Retinal pigment epithelial cell (primary cell): ENCODE measurements around the gene RNPEPL1.

ENCODE experiments used
- DNase-seq: peaks from one replicate; pipeline ENCODE4 v3.0.0-alpha.2; 2010; ENCODE audit warnings: low read depth
- H3K4me3 ChIP-seq: 2 replicates; pipeline ENCODE4 v1.5.1; 2011; ENCODE audit warnings: mild to moderate bottlenecking, low read length, control low read depth, moderate library complexity
- CTCF ChIP-seq: conservative IDR thresholded peaks from 2 replicates; pipeline ENCODE4 v1.5.1; 2011; ENCODE audit warnings: low read depth, low read length, control low read depth, inconsistent platforms

Gene RNPEPL1

GRCh38 chr2:240523451-240524281, 44.6 kb upstream of the RNPEPL1 start:
- H3K4me3 ChIP-seq: no peak overlapping the region
- no peak for TF ChIP-seq CTCF
- no peak for DNase-seq

DNA sequence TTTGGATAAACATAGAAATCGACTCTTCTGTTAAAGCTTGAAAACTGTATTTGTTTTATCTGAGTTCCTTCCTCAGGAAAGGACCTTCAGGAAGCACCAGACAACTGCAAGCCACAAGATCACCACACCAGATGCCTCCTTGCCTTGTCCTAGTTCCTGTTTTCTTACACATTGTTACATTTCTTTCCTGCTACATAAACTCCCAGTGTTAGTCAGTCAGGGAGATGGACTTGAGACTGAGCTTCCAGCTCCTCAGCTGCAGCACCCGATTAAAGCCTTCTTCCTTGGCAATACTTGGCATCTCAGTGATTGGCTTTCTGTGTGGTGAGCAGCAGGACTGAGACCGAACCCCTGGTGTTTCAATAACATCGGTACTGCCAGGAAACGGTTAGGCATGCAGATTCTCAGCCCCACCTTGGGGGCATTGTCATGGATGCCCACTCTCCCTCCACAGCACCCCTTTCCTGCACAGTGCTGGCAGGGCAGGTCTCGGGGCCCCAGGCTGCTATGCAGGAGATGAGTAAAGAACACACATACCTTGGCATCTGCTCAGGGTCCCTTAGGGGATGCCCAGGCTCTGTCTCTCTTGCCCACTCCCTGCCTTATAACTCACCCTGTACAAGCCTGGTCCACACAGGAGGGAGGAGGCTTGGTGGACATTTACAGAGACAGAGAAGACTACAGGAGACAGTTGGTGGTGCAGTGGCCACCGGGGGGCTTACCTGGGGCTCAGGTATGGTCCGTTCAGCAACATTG, 43.1 kb upstream of the RNPEPL1 start:
- DNase-seq: no peak
- TF ChIP-seq CTCF: no peak
- no peak overlapping the region for H3K4me3 ChIP-seq

GRCh38 chr2:240525802-240526201, 42.5 kb upstream of the RNPEPL1 start:
- DNase-seq: no peak
- no peak for TF ChIP-seq CTCF
- H3K4me3 ChIP-seq: no peak overlapping the region

- DNase-seq: no peak
- no peak overlapping the region for H3K4me3 ChIP-seq
- no peak for TF ChIP-seq CTCF
Measured at GRCh38 chr2:240526521-240526920, 41.8 kb upstream of the RNPEPL1 start.

DNA sequence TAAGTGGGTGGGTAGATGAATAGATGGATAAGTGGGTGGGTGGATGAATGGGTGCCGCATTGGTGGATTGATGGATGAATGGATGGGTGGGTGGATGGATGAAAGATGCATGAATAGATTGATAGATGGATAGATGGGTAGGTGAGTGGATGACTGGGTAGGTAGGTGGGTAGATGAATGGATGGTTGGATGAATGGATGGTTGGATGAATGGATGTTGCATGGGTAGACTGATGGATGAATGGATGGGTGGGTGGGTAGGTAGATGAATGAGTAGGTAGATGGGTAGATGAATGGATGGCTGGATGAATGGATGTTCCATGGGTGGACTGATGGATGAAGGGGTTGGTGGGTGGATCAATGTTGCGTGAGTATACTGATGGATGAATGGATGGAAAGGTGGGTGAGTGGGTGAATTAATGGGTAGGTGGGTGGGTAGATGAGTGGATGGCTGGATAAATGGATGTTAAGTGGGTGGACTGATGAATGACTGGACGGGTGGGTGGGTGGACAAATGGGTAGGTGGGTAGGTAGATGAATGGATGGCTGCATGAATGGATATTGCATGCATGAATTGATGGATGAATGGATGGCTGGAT, 41.0 kb upstream of the RNPEPL1 start:
- H3K4me3 ChIP-seq: no peak overlapping the region
- no peak for TF ChIP-seq CTCF
- no peak for DNase-seq

GRCh38 chr2:240528406-240529040, 39.8 kb upstream of the RNPEPL1 start:
- no peak for TF ChIP-seq CTCF
- no peak overlapping the region for H3K4me3 ChIP-seq
- DNase-seq: no peak
